H9 (cell line): ENCODE data around the gene OAF. TPM values are rescaled to one million over a fixed set of nuclear protein-coding genes. Genes with fewer than 3 reads are reported as not detected.

ENCODE experiments used
- DNase-seq: peaks from one replicate; pipeline ENCODE4 v3.0.0-alpha.2; 2017
- H2AFZ ChIP-seq: one replicate; pipeline ENCODE4 v1.6.1; 2013; ENCODE audit warnings: mild to moderate bottlenecking, low read length, control low read depth, moderate library complexity
- H2AK5ac ChIP-seq: 2 replicates; pipeline ENCODE4 v1.6.1; 2013; ENCODE audit warnings: low read length, control low read depth, mixed read lengths; ENCODE audit not compliant: insufficient read length
- H2BK120ac ChIP-seq: one replicate; pipeline ENCODE4 v1.6.1; 2013; ENCODE audit warnings: low read depth, mild to moderate bottlenecking, low read length, control low read depth, inconsistent platforms; ENCODE audit not compliant: poor library complexity, severe bottlenecking
- H2BK12ac ChIP-seq: 2 replicates; pipeline ENCODE4 v1.6.1; 2013; ENCODE audit warnings: low read length, control low read depth, mixed read lengths, low read depth; ENCODE audit not compliant: insufficient read length
- H2BK15ac ChIP-seq: 2 replicates; pipeline ENCODE4 v1.6.1; 2013; ENCODE audit warnings: low read depth, low read length, control low read depth
- H2BK20ac ChIP-seq: one replicate; pipeline ENCODE4 v1.6.1; 2013; ENCODE audit warnings: low read depth, mild to moderate bottlenecking, low read length, control low read depth, inconsistent platforms; ENCODE audit not compliant: poor library complexity, severe bottlenecking
- H2BK5ac ChIP-seq: 2 replicates; pipeline ENCODE4 v1.6.1; 2013; ENCODE audit warnings: low read length, control low read depth, mixed read lengths; ENCODE audit not compliant: insufficient read length
- H3K14ac ChIP-seq: 2 replicates; pipeline ENCODE4 v1.6.1; 2013; ENCODE audit warnings: low read length, control low read depth; ENCODE audit not compliant: insufficient read depth
- H3K18ac ChIP-seq: 2 replicates; pipeline ENCODE4 v1.6.1; 2013; ENCODE audit warnings: low read depth, mild to moderate bottlenecking, mixed read lengths, low read length, control low read depth; ENCODE audit not compliant: insufficient read length
- H3K23ac ChIP-seq: 2 replicates; pipeline ENCODE4 v1.6.1; 2013; ENCODE audit warnings: low read length, control low read depth, mixed read lengths, low read depth; ENCODE audit not compliant: insufficient read length
- H3K23me2 ChIP-seq: 2 replicates; pipeline ENCODE4 v1.6.1; 2013; ENCODE audit warnings: low read depth, mild to moderate bottlenecking, mixed read lengths, low read length, control low read depth; ENCODE audit not compliant: insufficient read length, poor library complexity, severe bottlenecking
- H3K27ac ChIP-seq: 2 replicates; pipeline ENCODE4 v1.5.1; 2013; ENCODE audit warnings: low read length, control low read depth, mixed read lengths, low read depth; ENCODE audit not compliant: insufficient read length
- H3K27me3 ChIP-seq: 2 replicates; pipeline ENCODE4 v1.6.1; 2013; ENCODE audit warnings: low read length, control low read depth, inconsistent platforms; ENCODE audit not compliant: insufficient read depth
- H3K4ac ChIP-seq: 2 replicates; pipeline ENCODE4 v1.6.1; 2013; ENCODE audit warnings: low read depth, mild to moderate bottlenecking, control low read depth, inconsistent platforms, low read length, moderate library complexity
- H3K4me1 ChIP-seq: 2 replicates; pipeline ENCODE4 v1.6.1; 2013; ENCODE audit warnings: low read length, control low read depth, inconsistent platforms; ENCODE audit not compliant: insufficient read depth
- H3K4me2 ChIP-seq: 2 replicates; pipeline ENCODE4 v1.6.1; 2013; ENCODE audit warnings: low read length, control low read depth, mixed read lengths; ENCODE audit not compliant: insufficient read length, insufficient read depth
- H3K56ac ChIP-seq: 2 replicates; pipeline ENCODE4 v1.6.1; 2013; ENCODE audit warnings: low read depth, mild to moderate bottlenecking, mixed read lengths, low read length, control low read depth; ENCODE audit not compliant: insufficient read length
- H3K79me1 ChIP-seq: 2 replicates; pipeline ENCODE4 v1.6.1; 2013; ENCODE audit warnings: low read depth, mild to moderate bottlenecking, moderate library complexity, low read length, control low read depth, inconsistent platforms; ENCODE audit not compliant: insufficient read depth, poor library complexity, severe bottlenecking
- H3K79me2 ChIP-seq: 2 replicates; pipeline ENCODE4 v1.6.1; 2013; ENCODE audit warnings: low read length, control low read depth, inconsistent platforms; ENCODE audit not compliant: insufficient read depth
- H3K9ac ChIP-seq: 2 replicates; pipeline ENCODE4 v1.6.1; 2013; ENCODE audit warnings: low read length, control low read depth, mixed read lengths; ENCODE audit not compliant: insufficient read length; ENCODE audit errors: extremely low read depth
- H3K9me3 ChIP-seq: one replicate; pipeline ENCODE4 v1.6.1; 2013; ENCODE audit warnings: low read depth, low read length, inconsistent platforms; ENCODE audit not compliant: control insufficient read depth
- H3T11ph ChIP-seq: one replicate; pipeline ENCODE4 v1.6.1; 2013; ENCODE audit warnings: mild to moderate bottlenecking, low read length, control low read depth, inconsistent platforms
- H4K20me1 ChIP-seq: one replicate; pipeline ENCODE4 v1.6.1; 2013; ENCODE audit not compliant: control insufficient read depth, insufficient read length, insufficient read depth
- H4K5ac ChIP-seq: 2 replicates; pipeline ENCODE4 v1.6.1; 2013; ENCODE audit warnings: low read depth, mild to moderate bottlenecking, mixed read lengths, low read length, control low read depth; ENCODE audit not compliant: insufficient read length
- H4K8ac ChIP-seq: replicated peaks from 2 replicates; pipeline ENCODE4 v1.6.1; 2013; ENCODE audit warnings: low read length, control low read depth, mixed read lengths, low read depth; ENCODE audit not compliant: insufficient read length
- H4K91ac ChIP-seq: 2 replicates; pipeline ENCODE4 v1.6.1; 2013; ENCODE audit warnings: low read depth, mild to moderate bottlenecking, moderate library complexity, mixed read lengths, low read length, control low read depth; ENCODE audit not compliant: insufficient read length
- H3K27ac Mint-ChIP-seq, 3 experiments: 2 replicates in 2 of 3; 3 replicates in 1 of 3; pipeline ENCODE4 v1.8.0; 2020 to 2021; ENCODE audit warnings: mixed read lengths in 3 of 3, mild to moderate bottlenecking in 1 of 3, moderate library complexity in 1 of 3
- H3K27me3 Mint-ChIP-seq: 2 replicates; pipeline ENCODE4 v1.8.0; 2021; ENCODE audit warnings: low read depth, mild to moderate bottlenecking, moderate library complexity, mixed read lengths
- H3K36me3 Mint-ChIP-seq, 3 experiments: 2 replicates in 2 of 3; 3 replicates in 1 of 3; pipeline ENCODE4 v1.8.0; 2020 to 2021; ENCODE audit warnings: low read depth in 3 of 3, mixed read lengths in 3 of 3; ENCODE audit not compliant: insufficient read depth in 1 of 3
- H3K4me1 Mint-ChIP-seq, 2 experiments: 2 replicates each; pipeline ENCODE4 v1.8.0; 2020; ENCODE audit warnings: mixed read lengths in 2 of 2
- H3K4me3 Mint-ChIP-seq, 2 experiments: 2 replicates in 1 of 2; 3 replicates in 1 of 2; pipeline ENCODE4 v1.8.0; 2020 to 2021; ENCODE audit warnings: mild to moderate bottlenecking in 2 of 2, mixed read lengths in 2 of 2, moderate library complexity in 1 of 2
- H3K9me3 Mint-ChIP-seq, 2 experiments: 2 replicates in 1 of 2; 3 replicates in 1 of 2; pipeline ENCODE4 v1.8.0; 2020; ENCODE audit warnings: mild to moderate bottlenecking in 2 of 2, mixed read lengths in 2 of 2, moderate library complexity in 1 of 2
- CTCF ChIP-seq: fragments of 200-600 bp; sonication (generic); conservative IDR thresholded peaks from 3 replicates; pipeline ENCODE4 v1.8.0; 2021; ENCODE audit warnings: antibody characterized with exemption, mild to moderate bottlenecking
- WGBS: extraction: QIAGEN DNeasy Blood & Tissue Kit; methylation state at CpG from one replicate; pipeline ENCODE4 v1.1.7; 2013; ENCODE audit warnings: missing lambda C conversion rate, low lambda C conversion rate, mixed read lengths; ENCODE audit not compliant: insufficient read length; ENCODE audit errors: extremely low coverage; 5-methylcytosine and 5-hydroxymethylcytosine counted together
- total RNA-seq: library from RNA; stranded (reverse); gene quantifications from 2 replicates; pipeline ENCODE4 v1.2.1, GENCODE V29; 2021

OAF gene
- total RNA-seq, 1 experiment from 2014 or later: 1.1 TPM

DNA sequence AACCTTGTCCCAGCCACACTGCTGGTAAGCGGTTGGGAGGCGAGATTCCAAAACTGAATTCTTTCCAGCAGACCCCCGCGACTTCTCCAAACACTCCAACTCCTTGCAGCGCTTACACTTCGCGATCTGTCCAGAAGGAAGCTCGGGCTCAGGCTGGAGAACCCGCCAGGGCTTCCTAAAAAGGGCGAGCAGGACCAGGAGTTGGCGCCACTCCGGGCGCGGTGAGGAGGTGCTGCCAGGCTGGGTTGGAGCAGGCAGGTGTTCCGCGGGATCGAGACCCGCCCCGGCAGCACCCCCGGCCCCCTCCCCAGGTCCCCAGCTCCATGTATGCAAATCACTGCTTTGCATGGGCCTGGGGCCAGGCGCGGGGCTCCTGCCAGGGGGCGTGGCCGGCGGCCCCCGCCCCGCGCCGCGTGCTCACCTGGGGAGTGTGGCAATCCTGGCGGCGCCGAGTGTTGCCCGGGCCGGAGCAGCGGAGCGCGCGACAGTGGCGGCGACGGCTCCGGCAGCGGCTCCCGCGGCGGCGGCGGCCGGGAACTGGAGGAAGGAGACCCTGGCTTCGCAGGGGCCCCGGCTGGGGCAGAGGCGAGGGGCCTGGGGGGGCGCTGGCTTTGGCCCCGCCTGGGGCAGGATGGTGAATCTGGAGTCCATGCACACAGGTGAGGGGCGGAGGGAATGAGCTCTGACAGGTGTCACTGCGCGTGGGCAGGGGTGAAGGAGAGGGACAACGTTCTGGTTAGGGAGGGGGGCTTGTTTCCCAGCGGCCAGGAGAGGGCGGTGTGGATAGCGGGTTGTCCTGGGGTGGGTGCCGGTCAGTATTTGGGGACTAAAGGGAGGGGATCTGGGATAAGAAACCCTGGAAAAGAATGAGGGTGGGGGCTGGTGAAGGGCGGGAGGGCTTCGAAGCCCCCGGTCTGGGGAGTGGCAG lies 29.1 kb downstream of the OAF start, which contains the start of gene POU2F3:
POU2F3 (plus strand) TSS at position 428 of the 928 bp plus-strand sequence; CDS start at position 632, 204 bp downstream.
- DNase-seq: peak; percentile 65

More for the DNA sequence above, 29.1 kb downstream of the OAF start, which contains the start of gene POU2F3:
- Histone ChIP-seq H3T11ph (no peak within 1 kb of the TSS), H3K23ac (no peak within 1 kb of the TSS), H3K79me2 (no peaks in the 10 kb centered on the region), H3K23me2 (peaks cover 6% of the 10 kb centered on the region), H3K4me1 (peaks cover 4% of the 10 kb centered on the region; the same call in 1 of the 2 replicates), H3K56ac (no peak within 1 kb of the TSS), H2BK5ac (no peak within 1 kb of the TSS), H3K4ac (no peak within 1 kb of the TSS), H2BK120ac (no peak within 1 kb of the TSS), H4K5ac (no peak within 1 kb of the TSS), H4K20me1 (no peaks in the 10 kb centered on the region), H4K8ac (no peak within 1 kb of the TSS), H3K9me3 (no peaks in the 10 kb centered on the region), H3K79me1 (no peaks in the 10 kb centered on the region), H2BK12ac (no peak within 1 kb of the TSS), H2BK20ac (no peak within 1 kb of the TSS), H4K91ac (no peak within 1 kb of the TSS), H2BK15ac (no peak within 1 kb of the TSS), H3K27me3 (peaks cover 2% of the 10 kb centered on the region; the same call in 1 of the 2 replicates), H2AFZ (no peak within 1 kb of the TSS), H3K4me2 (peak within 1 kb of the TSS; percentile 54), H3K14ac (no peak within 1 kb of the TSS), H2AK5ac (no peak within 1 kb of the TSS), H3K18ac (no peak within 1 kb of the TSS), H3K27ac (no peak within 1 kb of the TSS), H3K9ac (no peak within 1 kb of the TSS)
- peaks cover 81% of the 10 kb centered on the region for H3K27me3 Mint-ChIP-seq
- H3K9me3 Mint-ChIP-seq: no peaks in the 10 kb centered on the region; a peak in 1 of 5 replicates
- peaks cover 36 to 39% of the 10 kb centered on the region in 2 experiments for H3K4me1 Mint-ChIP-seq
- no CpG with 5 or more reads among the region's 66 CpGs for WGBS
- TF ChIP-seq CTCF: peak; percentile 59
- no peaks in the 10 kb centered on the region for H3K36me3 Mint-ChIP-seq
- H3K27ac Mint-ChIP-seq: no peak within 1 kb of the TSS
- peak within 1 kb of the TSS; percentile 57 to 79 for H3K4me3 Mint-ChIP-seq
